IMR-90 (cell line): ENCODE results near the gene WNT2B.

Experiments
- BHLHE40 ChIP-seq: fragments of 150-350 bp; IDR thresholded peaks from 2 replicates; pipeline ENCODE4 v1.6.1; 2016; ENCODE audit warnings: mild to moderate bottlenecking, low read depth, low read length
- CEBPB ChIP-seq: IDR thresholded peaks from 2 replicates; pipeline ENCODE4 v1.6.1; 2012; ENCODE audit warnings: low read depth, low read length, improper control_type of control experiment
- CTCF ChIP-seq: conservative IDR thresholded peaks from 2 replicates; pipeline ENCODE4 v1.5.1; 2012; ENCODE audit warnings: mild to moderate bottlenecking, low read depth, low read length, improper control_type of control experiment
- POLR2A ChIP-seq: IDR thresholded peaks from 2 replicates; pipeline ENCODE4 v1.6.1; 2012; ENCODE audit warnings: mild to moderate bottlenecking, low read depth, low read length
- RCOR1 ChIP-seq: IDR thresholded peaks from 2 replicates; pipeline ENCODE4 v1.6.1; 2012; ENCODE audit warnings: mild to moderate bottlenecking, low read length, improper control_type of control experiment; ENCODE audit not compliant: insufficient replicate concordance
- USF2 ChIP-seq: fragments of 150-350 bp; IDR thresholded peaks from 2 replicates; pipeline ENCODE4 v1.6.1; 2017; ENCODE audit warnings: mild to moderate bottlenecking, antibody characterized with exemption, low read length, low read depth

DNA sequence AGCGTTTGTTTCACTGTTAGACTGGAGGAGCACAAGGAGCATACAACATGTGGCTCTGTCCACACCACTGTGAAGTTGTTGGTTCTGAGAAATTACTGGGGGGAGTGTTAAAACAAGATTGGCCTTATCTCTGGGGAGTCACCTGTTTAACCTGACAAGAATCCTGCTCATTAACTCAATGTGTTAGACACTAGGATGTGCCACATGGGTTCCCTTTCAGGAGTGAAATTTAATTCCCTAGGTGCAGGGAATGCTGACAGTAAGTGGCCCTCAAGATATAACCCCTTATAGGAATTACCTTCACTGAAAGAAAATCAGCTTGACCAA lies 45.8 kb upstream of the WNT2B start:
- TF ChIP-seq POLR2A (no peak), CTCF (no peak), BHLHE40 (no peak), USF2 (no peak), CEBPB (no peak), RCOR1 (no peak)
